ENCODE data around the gene CHIT1. TPM values are rescaled to one million over a fixed set of nuclear protein-coding genes. Genes with fewer than 3 reads are reported as not detected.
"Not testable (repeated sequence)": the region's sequence is repeated elsewhere in the genome, so short reads cannot be mapped to it uniquely, and the experiment has no call there.

The CHIT1 gene
- total and polyA plus RNA-seq, 9 donors, result 0.08 to 26.9 (median 0.90) TPM; not detected in 3

- intact Hi-C loops (cut with DNase I), result no loop called here
- H3K9me3 ChIP-seq, result no peaks in the 10 kb centered on the region
- TF ChIP-seq POLR2A (IDR thresholded peaks at IDR 0.05) (no peak), EP300 (IDR thresholded peaks at IDR 0.05) (no peak), CTCF (IDR thresholded peaks at IDR 0.05) (no peak)
- DNase-seq, result no peak
- no peaks in the 10 kb centered on the region for H3K27me3 ChIP-seq
- H3K36me3 ChIP-seq, result no peaks in the 10 kb centered on the region
- H3K4me3 ChIP-seq, result no peak overlapping the region
- H3K27ac ChIP-seq, result no peak overlapping the region
- 51 to 88% (median 63%) methylated on average over 5 of the region's 5 CpGs for WGBS, 3 donors
- no peaks in the 10 kb centered on the region for H3K4me1 ChIP-seq (ENCODE audit: insufficient read depth)
These were observed 10.2 kb upstream of the CHIT1 start for GRCh38 chr1:203239526-203240305.

- TF ChIP-seq EP300 (IDR thresholded peaks at IDR 0.05) (no peak), CTCF (IDR thresholded peaks at IDR 0.05) (no peak), POLR2A (IDR thresholded peaks at IDR 0.05) (no peak)
- intact Hi-C loops (cut with DNase I), result no loop called here
These were observed 9.6 kb upstream of the CHIT1 start for GRCh38 chr1:203239081-203239480.

GRCh38 chr1:203238535-203238934 lies 9.1 kb upstream of the CHIT1 start:
- Histone ChIP-seq H3K4me3 (no peak overlapping the region), H3K36me3 (no peaks in the 10 kb centered on the region), H3K27me3 (no peaks in the 10 kb centered on the region), H3K27ac (no peak overlapping the region), H3K4me1 (ENCODE audit: insufficient read depth) (no peaks in the 10 kb centered on the region), H3K9me3 (no peaks in the 10 kb centered on the region)
- intact Hi-C loops (cut with DNase I), result no loop called here
- no peak for DNase-seq
- TF ChIP-seq CTCF (IDR thresholded peaks at IDR 0.05) (no peak), POLR2A (IDR thresholded peaks at IDR 0.05) (no peak), EP300 (IDR thresholded peaks at IDR 0.05) (no peak)

More at GRCh38 chr1:203239081-203239480, 9.6 kb upstream of the CHIT1 start:
- no peaks in the 10 kb centered on the region for H3K9me3 ChIP-seq
- H3K27ac ChIP-seq, result no peak overlapping the region
- DNase-seq, result no peak
- H3K4me1 ChIP-seq (ENCODE audit: insufficient read depth), result no peaks in the 10 kb centered on the region
- H3K36me3 ChIP-seq, result no peaks in the 10 kb centered on the region
- WGBS, 3 donors, result 62 to 73% (median 65%) methylated on average over 4 of the region's 4 CpGs
- H3K4me3 ChIP-seq, result no peak overlapping the region
- no peaks in the 10 kb centered on the region for H3K27me3 ChIP-seq

GRCh38 chr1:203234901-203235300 lies 5.4 kb upstream of the CHIT1 start:
- WGBS, 3 donors, result 85 to 88% (median 86%) methylated on average over 7 of the region's 7 CpGs
- H3K27ac ChIP-seq; H3K36me3 ChIP-seq; H3K4me1 ChIP-seq (ENCODE audit: insufficient read depth); intact Hi-C loops (cut with DNase I); DNase-seq; H3K4me3 ChIP-seq; H3K27me3 ChIP-seq; H3K9me3 ChIP-seq: not testable (repeated sequence)

- WGBS, 3 donors, result 57 to 75% (median 65%) methylated on average over 4 of the region's 4 CpGs
- no peak for TF ChIP-seq POLR2A (IDR thresholded peaks at IDR 0.05)
- no peak for TF ChIP-seq EP300 (IDR thresholded peaks at IDR 0.05)
- TF ChIP-seq CTCF (IDR thresholded peaks at IDR 0.05), result no peak
These were observed 803 bp downstream of the CHIT1 start for GRCh38 chr1:203228670-203229069.

More at GRCh38 chr1:203228670-203229069, 803 bp downstream of the CHIT1 start:
- Histone ChIP-seq H3K27me3 (no peaks in the 10 kb centered on the region), H3K4me3 (no peak overlapping the region), H3K9me3 (no peaks in the 10 kb centered on the region), H3K4me1 (ENCODE audit: insufficient read depth) (no peaks in the 10 kb centered on the region), H3K27ac (no peak overlapping the region), H3K36me3 (no peaks in the 10 kb centered on the region)
- intact Hi-C loops (cut with DNase I), result no loop called here
- DNase-seq, result no peak

Measured in ovary (tissue), 9 donors.